ENCODE data around the gene GRHL1.

The GRHL1 gene

DNA sequence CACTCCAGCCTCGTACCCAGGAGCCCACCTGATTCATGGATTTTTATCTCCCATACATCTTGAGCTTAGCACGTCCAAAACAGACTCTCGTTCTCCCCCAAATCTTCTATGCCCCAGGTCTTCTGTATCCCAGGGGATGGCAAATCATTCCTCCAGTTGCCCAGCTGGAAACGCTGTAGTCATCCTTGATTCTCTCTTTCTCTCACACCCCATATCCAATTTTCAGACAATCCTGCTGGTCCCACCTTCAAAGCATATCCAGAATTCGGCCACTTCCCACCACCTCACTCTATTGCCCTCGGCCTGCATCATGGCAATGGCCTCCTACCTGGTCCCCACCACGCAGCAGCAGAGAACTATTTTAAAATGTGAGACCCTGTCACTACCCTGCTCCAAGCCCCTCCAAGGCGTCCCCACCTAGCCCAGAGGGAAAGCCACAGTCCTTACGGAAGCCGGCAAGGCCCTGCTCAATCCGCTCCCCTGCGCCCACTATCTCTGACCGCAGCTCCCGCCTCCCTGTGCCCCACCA is 1.4 kb upstream of the GRHL1 start:
- FAIRE-seq = no peak

DNA sequence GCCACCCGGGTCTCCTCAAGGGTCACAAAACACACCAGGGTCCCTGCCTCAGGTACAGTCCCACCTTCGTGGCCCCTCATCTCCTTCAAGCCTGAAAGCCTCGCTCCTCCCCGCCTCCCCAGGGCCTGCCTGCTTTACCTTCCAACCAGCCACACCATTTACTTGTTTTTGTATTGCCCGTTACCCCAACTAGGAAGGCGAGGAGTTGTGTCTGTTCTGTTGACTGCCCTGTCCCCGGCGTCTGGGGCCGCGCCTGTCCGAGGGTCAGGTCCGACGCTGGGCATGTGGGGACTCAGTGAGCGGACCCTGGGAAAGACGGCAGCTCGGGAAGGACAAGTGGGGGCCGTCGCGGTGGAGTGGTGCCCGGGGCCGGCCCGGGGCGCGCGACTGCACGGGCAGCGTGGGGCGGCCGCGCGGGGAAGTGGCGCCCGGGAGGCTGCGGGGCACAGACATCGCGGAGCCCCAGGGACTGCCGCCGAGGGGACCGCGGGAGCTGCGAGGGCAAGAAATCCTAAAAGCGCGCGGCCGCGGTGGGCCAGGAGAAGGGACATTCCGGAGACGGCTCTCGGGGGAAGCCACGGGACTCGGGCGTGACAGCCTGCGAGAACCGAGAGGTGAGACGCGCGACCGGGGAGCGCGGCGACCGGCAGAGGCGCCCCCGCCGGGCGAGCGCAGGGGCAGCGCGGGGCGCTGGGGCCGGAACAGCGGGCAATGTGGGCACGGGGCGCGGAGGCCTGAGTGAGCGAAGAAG is 797 bp upstream of the GRHL1 start:
- FAIRE-seq = no peak

DNA sequence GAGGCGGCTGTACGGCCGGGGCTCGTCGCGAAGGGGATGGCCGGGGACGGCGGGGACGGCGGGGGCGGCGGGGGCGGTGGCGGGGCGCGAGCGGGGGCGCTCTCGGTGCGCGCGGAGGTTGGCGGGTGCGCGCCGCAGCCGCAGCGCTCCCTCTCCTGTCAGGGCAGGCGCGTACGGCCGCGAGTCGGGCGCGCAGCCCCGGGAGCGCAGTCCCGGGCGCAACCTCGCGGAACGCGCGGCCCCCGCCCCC is 296 bp upstream of the GRHL1 start:
- FAIRE-seq = no peak

DNA sequence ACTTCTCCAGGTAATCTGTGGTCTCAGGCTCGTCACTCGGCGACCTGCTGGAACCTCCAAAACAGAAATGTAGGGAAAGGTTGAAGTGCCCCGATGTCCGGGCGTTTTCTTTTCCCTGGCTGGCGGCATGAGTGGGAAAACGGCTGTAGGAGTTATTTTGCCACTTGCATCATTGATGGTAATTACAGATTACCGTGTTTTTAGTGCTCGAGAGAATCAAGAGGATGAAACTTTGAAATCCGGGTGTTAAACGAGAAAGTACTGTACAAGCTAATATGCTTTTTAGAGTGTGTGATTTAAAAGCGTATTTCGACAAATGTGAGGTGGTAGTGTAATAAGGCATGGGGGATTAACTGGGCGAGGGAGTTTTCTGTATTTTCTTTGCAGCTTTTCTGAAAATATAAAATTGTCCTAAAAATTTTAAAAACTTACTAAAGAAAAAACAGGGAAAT is 819 bp downstream of the GRHL1 start:
- no peak for FAIRE-seq

DNA sequence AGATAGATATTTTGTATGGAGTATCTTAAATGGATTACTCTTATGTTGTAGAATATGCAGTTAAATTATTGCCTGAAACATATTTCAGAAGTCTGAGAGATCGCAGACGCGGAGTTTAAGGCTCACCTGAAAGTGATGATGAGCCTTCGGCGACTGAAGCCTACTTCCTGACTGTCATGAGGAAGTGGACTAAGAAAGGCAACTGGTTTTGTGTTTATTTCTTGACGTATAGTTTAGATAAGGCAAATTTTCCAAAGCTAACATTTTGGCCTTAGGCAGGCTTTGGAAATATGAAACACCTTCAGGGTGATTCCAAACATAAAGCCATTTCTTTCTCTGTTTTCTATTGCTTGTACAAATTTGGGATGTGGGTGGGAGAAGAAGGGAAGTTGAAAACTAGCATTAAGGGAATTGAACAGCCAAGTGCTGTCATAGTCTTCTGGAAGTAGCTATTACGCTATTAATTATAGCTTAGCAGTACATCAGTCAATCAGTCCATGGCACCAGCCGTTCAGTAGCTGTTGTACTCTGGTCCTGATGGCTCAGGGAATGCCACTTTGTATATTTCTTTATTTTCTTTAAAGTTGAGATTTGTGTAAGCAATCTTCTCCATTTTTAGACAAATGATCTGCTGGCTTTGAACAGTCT is 1.5 kb downstream of the GRHL1 start:
- no peak for FAIRE-seq

DNA sequence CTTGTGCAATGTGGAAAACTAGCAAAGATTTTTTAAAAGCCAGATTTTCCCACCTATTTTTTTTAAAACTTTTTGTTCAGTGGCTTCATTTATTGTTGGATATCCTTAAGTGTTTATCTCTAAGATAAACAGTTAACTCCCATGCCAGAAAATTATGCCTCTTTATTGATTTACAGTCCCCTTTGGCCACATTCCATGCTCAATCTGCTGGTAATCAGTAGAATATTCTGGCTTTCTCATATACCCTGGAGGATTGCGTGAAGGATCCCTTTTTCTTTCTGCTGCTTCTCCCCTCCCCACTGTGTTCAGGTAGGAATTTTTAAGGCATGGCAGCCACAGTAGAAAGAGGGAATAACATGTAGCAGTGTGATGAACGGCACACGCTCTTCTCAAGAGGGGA is 2.6 kb downstream of the GRHL1 start:
- no peak for FAIRE-seq

DNA sequence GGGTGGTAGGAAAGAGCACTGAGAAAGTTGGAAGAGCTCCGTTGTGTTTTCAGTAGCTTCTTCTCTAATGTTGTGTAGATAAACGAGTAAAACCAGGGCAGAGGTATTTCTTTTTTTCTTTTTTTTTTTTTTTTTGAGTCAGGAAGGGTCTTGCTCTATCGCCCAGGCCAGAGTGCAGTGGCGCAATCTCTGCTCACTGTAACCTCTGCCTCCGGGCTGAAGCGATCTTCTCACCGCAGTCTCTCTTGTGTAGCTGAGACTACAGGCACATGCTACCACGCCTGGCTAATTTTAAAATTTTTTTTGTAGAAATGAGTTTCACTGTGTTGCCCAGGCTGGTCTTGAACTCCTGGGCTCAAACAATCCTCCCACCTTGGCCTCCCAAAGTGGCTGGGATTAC is 6.6 kb downstream of the GRHL1 start:
- no peak for FAIRE-seq

DNA sequence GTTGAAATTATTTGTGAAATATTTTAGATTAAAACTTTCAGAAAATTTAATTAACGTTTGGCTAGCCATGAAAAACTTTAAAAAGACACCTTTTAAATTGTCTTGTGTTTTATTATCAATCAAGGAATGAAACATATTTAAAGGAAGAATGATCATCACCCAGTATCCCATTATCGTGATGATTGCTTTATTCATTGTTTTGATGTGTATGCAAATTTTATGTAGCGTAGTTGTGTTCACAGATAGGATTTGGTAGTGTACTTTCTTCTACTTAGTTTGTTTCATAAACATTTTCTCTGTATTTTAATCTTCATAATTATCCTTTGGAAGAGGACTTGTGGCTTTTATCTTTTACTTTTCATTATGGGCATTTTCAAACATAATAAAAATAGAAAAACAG is 7.8 kb downstream of the GRHL1 start:
- FAIRE-seq = no peak

DNA sequence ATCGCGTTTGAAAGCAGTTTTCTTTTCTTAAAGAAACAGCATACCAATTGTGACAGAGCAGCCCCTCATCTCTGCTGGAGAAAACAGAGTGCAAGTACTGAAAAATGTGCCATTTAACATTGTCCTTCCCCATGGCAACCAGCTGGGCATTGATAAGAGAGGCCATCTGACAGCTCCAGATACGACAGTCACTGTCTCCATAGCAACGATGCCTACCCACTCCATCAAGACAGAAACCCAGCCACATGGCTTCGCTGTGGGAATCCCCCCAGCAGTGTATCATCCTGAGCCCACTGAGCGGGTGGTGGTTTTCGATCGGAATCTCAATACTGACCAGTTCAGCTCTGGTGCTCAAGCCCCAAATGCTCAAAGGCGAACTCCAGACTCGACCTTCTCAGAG is 9.5 kb downstream of the GRHL1 start:
- FAIRE-seq = no peak

DNA sequence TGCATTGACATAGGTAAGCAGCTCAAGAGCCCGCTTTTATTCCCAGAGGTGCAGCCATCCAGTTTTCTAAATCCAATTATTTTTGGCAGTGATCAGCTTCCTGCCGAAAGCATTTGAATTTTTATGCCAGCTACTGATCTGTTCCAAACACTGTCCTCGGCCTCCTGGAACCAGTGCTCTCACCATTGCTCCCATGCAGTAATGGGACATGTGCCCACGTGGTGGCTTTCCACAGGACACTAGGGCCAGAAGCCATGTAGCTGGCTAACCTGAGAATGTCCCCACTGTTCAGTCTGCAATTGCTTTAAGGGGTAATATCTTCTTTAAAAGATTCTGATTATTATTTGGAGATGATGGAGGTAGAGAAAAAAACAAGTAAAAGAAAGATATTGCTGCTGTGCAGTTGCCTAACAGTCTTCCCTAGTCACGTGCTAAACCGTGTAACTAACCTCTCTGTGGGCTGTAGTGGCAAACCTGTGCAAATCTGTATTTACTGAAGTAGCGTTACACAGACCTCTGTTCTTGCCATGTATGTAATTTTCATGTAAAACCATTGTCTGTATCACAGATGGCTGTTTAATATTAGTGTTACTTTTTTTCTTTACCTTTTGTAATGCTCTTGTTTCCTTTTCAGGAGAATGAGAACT is 13.0 kb downstream of the GRHL1 start:
- FAIRE-seq = no peak

DNA sequence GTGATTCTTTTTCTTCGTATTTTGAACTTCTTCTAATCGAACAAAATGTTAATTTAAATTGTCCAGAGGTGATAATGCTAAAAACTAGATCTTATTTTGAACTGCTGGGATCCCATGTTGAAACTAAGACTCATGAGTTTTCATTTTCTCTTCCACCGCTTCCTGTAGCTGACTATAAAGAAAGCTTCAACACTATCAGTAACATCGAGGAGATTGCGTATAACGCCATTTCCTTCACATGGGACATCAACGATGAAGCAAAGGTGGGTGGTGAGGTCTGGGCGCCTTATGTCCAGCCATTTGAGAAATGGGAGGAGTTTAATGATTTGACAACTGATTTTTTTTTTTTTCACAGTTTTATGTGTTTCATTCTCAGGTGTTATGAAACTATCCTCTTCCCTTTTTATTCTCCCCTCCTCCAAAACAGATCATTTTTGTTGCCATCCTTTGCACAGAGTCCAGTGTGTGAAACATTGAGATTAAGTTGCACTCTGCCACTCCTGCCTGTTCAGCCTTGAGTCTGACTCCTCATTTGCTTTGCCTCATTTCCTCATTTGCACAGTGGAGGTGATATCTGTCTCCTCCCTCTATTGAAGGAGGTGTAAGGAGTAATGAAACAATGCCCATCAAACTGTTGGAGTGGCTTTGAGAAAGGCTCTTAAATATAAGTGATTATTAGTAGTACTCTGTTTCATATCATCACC is 13.8 kb downstream of the GRHL1 start:
- no peak for FAIRE-seq

DNA sequence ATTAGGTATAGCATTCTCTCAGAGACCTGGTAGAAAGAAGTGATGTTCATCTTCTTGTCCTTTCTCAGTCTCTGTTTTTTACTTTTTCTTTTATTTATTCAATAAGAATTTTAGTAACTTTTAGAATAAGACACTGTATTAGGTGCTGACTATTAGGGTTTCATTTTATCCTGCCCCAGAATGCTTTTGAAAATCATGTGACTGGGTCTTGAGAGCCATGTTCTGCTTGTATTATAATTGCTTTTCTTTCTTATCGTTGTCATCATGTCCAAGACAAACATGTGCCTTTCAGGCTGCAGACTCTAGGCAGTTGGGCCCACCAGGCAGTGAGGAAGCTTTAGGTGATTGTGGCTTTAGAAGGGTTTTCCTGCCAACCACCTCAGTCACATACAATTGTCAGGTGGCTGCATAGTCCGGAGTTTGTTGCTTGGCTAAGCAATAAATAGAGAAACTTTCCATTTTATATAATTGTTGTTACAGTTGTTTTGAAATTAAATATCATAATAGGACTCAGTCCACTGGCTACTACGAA is 15.1 kb downstream of the GRHL1 start:
- FAIRE-seq = no peak

DNA sequence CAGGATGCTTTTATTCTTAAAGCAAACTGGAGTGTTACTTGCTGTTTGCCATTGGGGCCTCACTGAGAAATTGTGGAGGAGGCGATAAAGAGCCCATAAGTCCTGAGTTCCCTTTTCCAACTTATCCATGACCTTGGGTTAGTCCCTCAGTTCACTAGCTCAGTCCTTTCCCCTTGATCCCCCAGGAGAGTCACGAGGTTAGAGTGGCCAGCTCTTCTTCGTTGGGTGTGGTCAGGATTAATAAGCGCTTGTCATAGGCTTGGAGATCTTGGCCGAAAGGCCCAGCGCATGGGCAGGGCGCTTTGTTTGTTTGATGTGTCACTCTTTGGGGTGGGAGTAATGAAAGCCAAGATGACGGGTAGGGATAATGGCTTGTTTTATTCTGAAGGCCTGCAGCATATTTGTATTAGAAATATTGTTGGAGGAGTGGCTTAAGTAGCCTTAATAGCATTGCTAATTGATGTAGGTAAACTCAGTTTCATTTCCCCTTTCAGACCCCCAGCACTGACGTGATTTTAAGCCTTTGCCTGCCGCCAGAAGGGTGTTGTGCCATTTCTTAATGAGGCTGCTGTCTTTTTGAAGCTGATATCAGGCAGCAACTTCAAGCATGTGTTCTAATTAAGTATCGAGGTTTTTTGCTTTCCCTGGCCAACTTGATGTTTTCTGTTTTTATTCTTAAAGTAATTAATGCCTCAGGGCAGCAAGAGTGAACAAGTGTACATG is 15.7 kb downstream of the GRHL1 start:
- FAIRE-seq = no peak

DNA sequence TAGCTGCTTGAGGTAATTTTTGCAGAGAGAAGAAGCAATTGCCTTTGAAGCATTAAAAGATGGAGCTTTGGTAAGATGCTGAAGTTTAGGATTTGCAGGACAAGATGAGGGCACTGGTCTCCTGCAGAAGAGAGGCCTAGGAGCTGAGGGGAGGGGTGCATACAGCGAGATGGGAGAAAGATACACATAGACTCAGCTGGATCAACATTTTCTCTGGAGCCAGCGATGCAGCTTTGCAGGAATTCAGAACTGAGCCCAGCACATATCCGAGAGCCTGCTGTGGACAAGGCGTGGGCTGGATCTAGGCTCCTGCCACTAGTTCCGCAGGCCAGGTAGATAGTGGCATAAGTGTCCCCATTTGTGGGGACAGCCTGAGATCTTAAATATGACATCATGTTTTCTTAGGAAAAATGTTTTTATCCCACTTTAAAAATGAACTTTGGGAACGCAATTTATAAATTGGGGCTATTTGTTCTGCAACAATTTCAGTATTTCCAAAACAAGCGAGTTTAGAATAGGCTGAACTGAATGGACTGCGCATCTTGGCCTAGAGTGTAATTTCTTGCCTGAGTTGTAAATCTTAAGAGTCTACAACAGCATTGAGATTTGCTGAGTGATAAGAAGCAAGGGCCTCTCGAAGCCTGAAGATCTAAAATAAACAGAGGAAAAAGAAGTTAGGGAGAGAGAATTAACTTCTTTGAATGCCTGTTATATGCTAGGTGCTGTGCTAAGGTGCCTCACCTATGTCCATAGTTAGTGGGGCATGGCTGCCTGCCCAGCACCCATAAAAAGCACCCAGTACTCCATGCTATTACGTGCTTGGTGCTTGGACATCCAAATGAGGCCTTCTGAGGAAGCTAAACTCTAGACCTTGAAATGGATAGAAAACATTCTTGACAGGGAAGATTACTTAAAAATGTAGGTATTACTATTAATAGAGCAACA is 17.3 kb downstream of the GRHL1 start:
- FAIRE-seq = no peak

DNA sequence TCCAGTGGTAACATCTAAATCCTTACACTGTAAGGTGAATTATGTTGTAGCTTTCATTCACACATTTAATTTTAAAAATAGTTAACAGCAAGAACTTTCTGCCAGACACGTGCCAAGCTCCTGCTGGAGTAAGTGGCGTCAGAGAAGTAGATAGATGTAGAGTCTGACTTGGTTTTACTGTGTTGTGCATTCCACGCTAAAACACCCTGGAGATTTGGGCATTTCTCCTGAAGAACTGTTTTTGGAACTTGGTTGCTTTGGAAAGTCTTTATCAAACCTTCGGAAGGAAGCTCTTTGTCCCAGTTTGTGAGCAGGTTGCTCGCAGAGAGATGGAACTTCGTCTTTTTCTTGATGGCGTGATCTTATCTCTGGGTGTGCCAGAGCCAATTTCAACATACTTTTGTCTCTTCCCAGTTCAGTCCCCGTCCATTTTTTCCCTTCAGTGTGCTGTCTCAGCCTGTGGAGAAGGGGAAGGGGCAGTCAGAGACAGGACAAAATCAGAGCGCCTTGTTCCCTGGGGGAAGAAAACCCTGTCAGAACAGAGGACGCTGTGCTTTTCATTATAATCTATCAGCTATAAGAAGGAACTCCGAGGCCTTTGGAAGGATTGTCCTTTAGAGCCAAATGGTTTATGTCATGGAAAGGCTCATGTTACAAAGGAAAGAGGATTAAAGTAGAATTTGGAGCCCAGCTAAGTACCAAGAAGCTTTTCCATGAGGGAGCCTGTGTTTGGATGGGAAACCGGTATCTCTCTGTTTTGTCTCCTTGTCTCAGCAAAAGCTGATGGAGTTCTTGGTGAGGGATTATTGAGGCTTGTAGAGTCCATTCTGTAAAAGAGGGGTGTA is 18.9 kb downstream of the GRHL1 start:
- no peak for FAIRE-seq

DNA sequence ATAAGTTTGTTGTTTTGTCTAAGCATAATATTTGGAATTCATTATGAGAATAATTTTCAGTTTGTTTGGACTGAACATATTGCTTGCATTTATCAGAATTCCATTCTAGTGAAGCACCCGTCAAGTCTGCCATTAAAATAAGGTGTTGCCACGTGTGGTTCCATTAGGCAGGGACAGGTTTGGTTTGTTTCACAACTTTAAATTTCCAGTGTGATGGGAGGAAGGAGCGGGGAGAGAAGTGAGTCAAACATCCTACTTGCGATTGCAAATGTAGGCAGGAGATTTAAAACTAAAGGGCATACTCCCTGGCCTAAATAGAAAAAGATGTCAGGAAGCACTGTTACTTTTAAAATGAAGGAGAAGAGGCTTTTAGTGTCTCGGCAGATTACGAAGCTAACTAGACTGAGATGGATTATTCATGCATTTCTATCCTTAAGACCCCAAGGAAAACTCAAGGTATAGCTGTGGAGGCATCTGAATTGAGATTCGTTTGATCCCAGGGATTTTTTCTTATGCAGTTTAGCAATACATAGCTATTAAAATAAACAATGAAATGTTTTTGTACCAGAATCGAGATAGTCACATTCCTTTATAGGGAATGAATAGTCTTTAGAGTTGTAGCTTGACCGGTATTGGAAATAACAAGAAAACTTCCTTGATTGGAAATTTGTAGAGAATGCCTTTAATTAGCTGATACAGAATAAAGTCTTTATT is 19.8 kb downstream of the GRHL1 start:
- FAIRE-seq = no peak

DNA sequence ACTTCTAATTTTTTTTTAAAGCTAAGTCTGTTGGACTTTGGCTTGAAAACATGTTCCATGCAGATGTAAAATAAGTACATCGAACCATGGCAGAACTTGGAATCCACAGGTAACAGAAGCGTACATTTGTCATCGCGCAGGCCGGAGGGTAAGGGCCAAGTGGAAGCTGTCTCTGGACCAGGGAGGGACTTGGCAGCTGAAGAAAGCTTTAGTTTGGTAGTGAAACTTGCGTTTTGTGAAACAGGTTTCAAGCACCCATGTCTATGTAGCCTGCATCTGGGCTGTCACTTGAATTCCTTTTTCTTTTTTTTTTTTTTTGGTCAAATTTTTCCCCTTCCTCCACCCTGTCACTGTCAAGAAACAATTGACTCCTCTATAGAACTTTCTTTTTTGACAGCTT is 20.4 kb downstream of the GRHL1 start:
- no peak for FAIRE-seq

DNA sequence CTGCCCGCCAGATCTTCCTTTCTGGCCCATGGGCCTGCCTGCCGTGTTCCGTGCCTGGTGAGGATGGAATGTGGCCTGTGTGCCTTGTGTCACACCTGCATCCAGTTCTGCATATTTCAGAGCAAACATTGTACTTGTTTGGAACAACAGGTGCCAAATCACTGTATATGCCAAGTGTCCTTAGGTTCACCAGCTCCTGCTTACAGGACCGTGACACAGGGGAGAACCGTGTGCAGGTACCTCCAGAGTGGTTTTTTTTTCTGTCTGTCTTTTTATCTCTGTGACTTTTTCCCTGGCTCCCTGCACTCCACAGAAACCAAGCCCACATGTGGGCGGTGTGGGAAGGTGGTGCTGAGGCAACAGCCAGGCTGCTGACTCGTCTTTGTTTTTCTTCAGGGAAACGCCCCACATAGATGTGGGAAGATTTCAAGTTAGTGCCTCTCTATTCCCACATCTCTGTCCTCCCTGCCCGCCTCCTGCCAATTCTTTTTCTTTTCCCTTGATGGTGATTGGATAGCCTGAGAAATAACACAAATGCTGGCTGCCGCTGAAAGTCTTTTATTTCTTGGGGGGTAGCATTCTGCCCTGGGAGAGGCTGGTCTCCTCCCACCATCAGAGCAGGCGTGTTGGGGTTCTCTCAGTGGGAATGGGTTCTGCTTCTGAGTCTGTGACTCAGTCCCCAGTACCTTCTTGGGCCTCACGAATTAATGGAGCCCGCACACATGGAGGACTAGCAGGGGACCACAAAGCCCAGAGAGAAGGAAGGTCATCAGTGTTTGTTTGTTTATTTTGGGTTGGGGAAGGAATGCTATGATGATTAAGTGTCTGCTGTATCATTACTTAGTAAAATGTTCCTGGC is 21.4 kb downstream of the GRHL1 start:
- no peak for FAIRE-seq

DNA sequence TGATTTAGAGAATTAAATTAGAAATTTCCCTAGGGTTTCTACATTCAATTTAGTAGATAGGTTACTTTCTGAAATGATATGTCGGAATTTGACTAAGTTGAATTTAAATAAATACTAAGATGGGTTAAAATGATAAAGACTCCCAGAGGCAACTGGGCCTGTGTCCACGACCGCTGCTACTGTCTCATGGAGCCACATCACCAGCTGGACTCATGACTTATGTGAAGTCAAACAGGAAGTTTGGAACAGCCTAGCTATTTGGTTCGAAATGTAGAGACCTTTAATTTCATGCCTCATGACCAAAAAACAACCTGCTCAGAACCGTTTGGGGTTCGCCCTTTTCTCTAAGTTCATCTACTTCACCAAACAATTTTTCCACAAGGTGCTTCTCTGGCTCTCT is 22.2 kb downstream of the GRHL1 start:
- FAIRE-seq = no peak
